Measurements from ENCODE around the gene GPHB5.
A peak's percentile ranks its signal among the peaks of the same experiment; 100 is the strongest.

GPHB5 gene

DNA sequence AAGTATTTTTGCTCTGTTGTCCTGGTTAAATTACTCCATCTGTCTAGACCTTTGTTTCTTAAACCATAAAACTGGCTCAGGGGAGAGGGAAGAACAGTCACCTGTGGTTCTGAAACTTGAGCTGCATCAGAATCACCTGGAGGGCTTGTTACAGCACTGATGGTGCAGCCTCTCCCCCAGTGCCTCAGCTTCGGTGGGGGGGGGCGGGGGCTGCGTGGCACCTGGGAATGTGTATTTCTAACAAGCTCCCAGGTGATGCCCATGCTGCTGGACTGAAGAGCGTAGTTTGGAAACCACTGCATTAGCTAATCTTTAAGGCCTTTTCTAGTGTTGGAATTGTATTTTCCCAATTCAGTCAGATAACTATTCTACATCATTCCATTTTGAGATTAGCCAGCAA, 42.7 kb downstream of the GPHB5 start:
- Histone ChIP-seq H3K36me3 (ENCODE audit: control insufficient read depth, insufficient read depth, low read length, severe bottlenecking) (no peaks in the 10 kb centered on the region), H3K27me3 (replicated peaks; ENCODE audit: control insufficient read depth, insufficient read depth, low read length) (no peaks in the 10 kb centered on the region), H3K4me3 (ENCODE audit: low read length) (no peak overlapping the region), H3K4me1 (ENCODE audit: control insufficient read depth, insufficient read depth, low read length) (peaks cover 18% of the 10 kb centered on the region), H3K9ac (ENCODE audit: low read length) (no peak overlapping the region), H3K9me3 (ENCODE audit: control insufficient read depth, low read length) (no peaks in the 10 kb centered on the region)
- no peak for DNase-seq (ENCODE audit: low read depth)

- H3K27me3 ChIP-seq (replicated peaks; ENCODE audit: control insufficient read depth, insufficient read depth, low read length): no peaks in the 10 kb centered on the region
- peaks cover 18% of the 10 kb centered on the region for H3K4me1 ChIP-seq (ENCODE audit: control insufficient read depth, insufficient read depth, low read length)
- no peak overlapping the region for H3K4me3 ChIP-seq (ENCODE audit: low read length)
- DNase-seq (ENCODE audit: low read depth): no peak
- H3K9ac ChIP-seq (ENCODE audit: low read length): no peak overlapping the region
- H3K36me3 ChIP-seq (ENCODE audit: control insufficient read depth, insufficient read depth, low read length, severe bottlenecking): no peaks in the 10 kb centered on the region
- H3K9me3 ChIP-seq (ENCODE audit: control insufficient read depth, low read length): no peaks in the 10 kb centered on the region
Measured at GRCh38 chr14:63275611-63276010, 43.1 kb downstream of the GPHB5 start.

- Histone ChIP-seq H3K36me3 (ENCODE audit: control insufficient read depth, insufficient read depth, low read length, severe bottlenecking) (no peaks in the 10 kb centered on the region), H3K4me1 (ENCODE audit: control insufficient read depth, insufficient read depth, low read length) (peaks cover 18% of the 10 kb centered on the region), H3K4me3 (ENCODE audit: low read length) (no peak overlapping the region), H3K27me3 (replicated peaks; ENCODE audit: control insufficient read depth, insufficient read depth, low read length) (no peaks in the 10 kb centered on the region), H3K9ac (ENCODE audit: low read length) (no peak overlapping the region), H3K9me3 (ENCODE audit: control insufficient read depth, low read length) (no peaks in the 10 kb centered on the region)
- no peak for DNase-seq (ENCODE audit: low read depth)
Measured at GRCh38 chr14:63273717-63274655, 44.7 kb downstream of the GPHB5 start.

- no peak for DNase-seq (ENCODE audit: low read depth)
- H3K4me1 ChIP-seq (ENCODE audit: control insufficient read depth, insufficient read depth, low read length): peaks cover 18% of the 10 kb centered on the region
Measured at GRCh38 chr14:63273129-63273528, 45.6 kb downstream of the GPHB5 start.

GRCh38 chr14:63269561-63270225, 49.0 kb downstream of the GPHB5 start:
- peaks cover 17% of the 10 kb centered on the region for H3K4me1 ChIP-seq (ENCODE audit: control insufficient read depth, insufficient read depth, low read length)
- H3K27me3 ChIP-seq (replicated peaks; ENCODE audit: control insufficient read depth, insufficient read depth, low read length): no peaks in the 10 kb centered on the region
- no peak overlapping the region for H3K9ac ChIP-seq (ENCODE audit: low read length)
- H3K9me3 ChIP-seq (ENCODE audit: control insufficient read depth, low read length): no peaks in the 10 kb centered on the region
- H3K36me3 ChIP-seq (ENCODE audit: control insufficient read depth, insufficient read depth, low read length, severe bottlenecking): no peaks in the 10 kb centered on the region
- no peak for DNase-seq (ENCODE audit: low read depth)
- no peak overlapping the region for H3K4me3 ChIP-seq (ENCODE audit: low read length)

More at GRCh38 chr14:63273129-63273528, 45.6 kb downstream of the GPHB5 start:
- Histone ChIP-seq H3K36me3 (ENCODE audit: control insufficient read depth, insufficient read depth, low read length, severe bottlenecking) (no peaks in the 10 kb centered on the region), H3K9ac (ENCODE audit: low read length) (no peak overlapping the region), H3K9me3 (ENCODE audit: control insufficient read depth, low read length) (no peaks in the 10 kb centered on the region), H3K4me3 (ENCODE audit: low read length) (no peak overlapping the region), H3K27me3 (replicated peaks; ENCODE audit: control insufficient read depth, insufficient read depth, low read length) (no peaks in the 10 kb centered on the region)

GRCh38 chr14:63268771-63269170, 50.0 kb downstream of the GPHB5 start:
- no peak for DNase-seq (ENCODE audit: low read depth)
- H3K27me3 ChIP-seq (replicated peaks; ENCODE audit: control insufficient read depth, insufficient read depth, low read length): no peaks in the 10 kb centered on the region
- H3K4me3 ChIP-seq (ENCODE audit: low read length): no peak overlapping the region
- H3K36me3 ChIP-seq (ENCODE audit: control insufficient read depth, insufficient read depth, low read length, severe bottlenecking): no peaks in the 10 kb centered on the region
- H3K4me1 ChIP-seq (ENCODE audit: control insufficient read depth, insufficient read depth, low read length): peaks cover 8% of the 10 kb centered on the region
- no peaks in the 10 kb centered on the region for H3K9me3 ChIP-seq (ENCODE audit: control insufficient read depth, low read length)
- H3K9ac ChIP-seq (ENCODE audit: low read length): no peak overlapping the region

DNA sequence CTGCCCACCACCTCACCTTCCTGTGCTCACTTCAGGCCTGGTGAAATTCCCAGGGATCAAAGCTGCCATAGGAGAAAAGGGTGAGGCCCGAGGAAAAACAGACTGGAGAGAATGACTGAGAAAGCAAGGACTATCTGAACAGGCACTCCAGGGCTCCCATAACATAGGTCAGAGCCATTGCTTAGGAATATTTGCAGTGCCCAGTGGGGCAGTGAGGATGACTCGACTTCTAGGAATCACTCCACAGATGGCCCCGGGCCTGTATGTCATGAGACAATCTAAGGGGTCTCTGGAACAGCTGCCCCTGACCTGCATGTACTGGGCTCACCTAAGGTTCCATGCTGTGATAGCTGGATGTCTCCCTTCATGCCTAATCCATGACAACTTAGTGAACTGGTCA, 51.6 kb downstream of the GPHB5 start:
- no peaks in the 10 kb centered on the region for H3K9me3 ChIP-seq (ENCODE audit: control insufficient read depth, low read length)
- no peak for DNase-seq (ENCODE audit: low read depth)

DNA sequence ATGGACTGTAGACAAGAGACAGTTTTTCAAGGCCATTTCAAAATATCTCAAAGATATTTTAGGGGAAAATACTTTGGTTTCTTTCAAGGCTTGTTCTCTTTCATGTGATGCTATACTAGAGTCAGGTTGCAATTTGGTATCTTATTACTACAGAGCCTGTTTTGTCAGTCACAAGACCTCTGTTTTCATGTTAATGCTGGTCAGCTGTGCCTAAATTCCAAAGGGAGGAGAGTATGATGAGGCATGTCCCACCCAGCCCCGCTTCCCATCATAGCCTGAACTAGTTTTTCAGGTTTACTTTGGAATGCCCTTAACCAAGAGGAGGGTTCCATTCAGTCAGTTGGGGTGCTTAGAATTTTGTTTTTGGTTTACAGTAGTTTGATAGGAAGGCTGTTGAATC, 52.6 kb downstream of the GPHB5 start:
- DNase-seq (ENCODE audit: low read depth): peak; percentile 53
- H3K4me1 ChIP-seq (ENCODE audit: control insufficient read depth, insufficient read depth, low read length): no peaks in the 10 kb centered on the region
- no peak overlapping the region for H3K9ac ChIP-seq (ENCODE audit: low read length)

More for the DNA sequence above, 51.6 kb downstream of the GPHB5 start:
- Histone ChIP-seq H3K36me3 (ENCODE audit: control insufficient read depth, insufficient read depth, low read length, severe bottlenecking) (no peaks in the 10 kb centered on the region), H3K27me3 (replicated peaks; ENCODE audit: control insufficient read depth, insufficient read depth, low read length) (no peaks in the 10 kb centered on the region), H3K4me1 (ENCODE audit: control insufficient read depth, insufficient read depth, low read length) (no peaks in the 10 kb centered on the region), H3K9ac (ENCODE audit: low read length) (no peak overlapping the region), H3K4me3 (ENCODE audit: low read length) (no peak overlapping the region)

More for the DNA sequence above, 52.6 kb downstream of the GPHB5 start:
- no peaks in the 10 kb centered on the region for H3K27me3 ChIP-seq (replicated peaks; ENCODE audit: control insufficient read depth, insufficient read depth, low read length)
- H3K36me3 ChIP-seq (ENCODE audit: control insufficient read depth, insufficient read depth, low read length, severe bottlenecking): no peaks in the 10 kb centered on the region
- H3K4me3 ChIP-seq (ENCODE audit: low read length): no peak overlapping the region
- no peaks in the 10 kb centered on the region for H3K9me3 ChIP-seq (ENCODE audit: control insufficient read depth, low read length)

Measured in adipocyte (in vitro differentiated cells).